Activated CD8-positive, alpha-beta memory T cell treated with anti-CD3 and anti-CD28 coated beads for 36 hours (primary cell): ENCODE measurements around the gene SPAST. TPM values are rescaled to one million over a fixed set of nuclear protein-coding genes. Genes with fewer than 3 reads are reported as not detected.

ENCODE experiments used
- total RNA-seq, 2 experiments: library from RNA; stranded (reverse); gene quantifications; one replicate each; pipeline ENCODE4 v1.2.3, GENCODE V29; 2021

SPAST gene
- total RNA-seq, 2 experiments from 2014 or later: 18.8 to 19.5 TPM

Other genes starting within 250 kb of the SPAST start
- 10 to 100 TPM; 70.3 to 73.1 TPM for gene MEMO1, start 52.5 kb upstream of the SPAST start, total RNA-seq
- 10 to 100 TPM; 78.3 to 81.2 TPM for gene DPY30, start 23.8 kb upstream of the SPAST start, total RNA-seq
- gene SLC30A6, start 102.3 kb downstream of the SPAST start, total RNA-seq: 10 to 100 TPM; 28.4 to 29.2 TPM
- not detected for gene NLRC4, start 201.3 kb downstream of the SPAST start, total RNA-seq
- gene YIPF4, start 214.3 kb downstream of the SPAST start, total RNA-seq: 10 to 100 TPM; 39.1 to 46.6 TPM